ENCODE results near the gene ZNF322.
"Not testable (repeated sequence)": the region's sequence is repeated elsewhere in the genome, so short reads cannot be mapped to it uniquely, and the experiment has no call there.

Gene ZNF322, protein sequence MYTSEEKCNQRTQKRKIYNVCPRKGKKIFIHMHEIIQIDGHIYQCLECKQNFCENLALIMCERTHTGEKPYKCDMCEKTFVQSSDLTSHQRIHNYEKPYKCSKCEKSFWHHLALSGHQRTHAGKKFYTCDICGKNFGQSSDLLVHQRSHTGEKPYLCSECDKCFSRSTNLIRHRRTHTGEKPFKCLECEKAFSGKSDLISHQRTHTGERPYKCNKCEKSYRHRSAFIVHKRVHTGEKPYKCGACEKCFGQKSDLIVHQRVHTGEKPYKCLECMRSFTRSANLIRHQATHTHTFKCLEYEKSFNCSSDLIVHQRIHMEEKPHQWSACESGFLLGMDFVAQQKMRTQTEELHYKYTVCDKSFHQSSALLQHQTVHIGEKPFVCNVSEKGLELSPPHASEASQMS

GRCh38 chr6:26659042-26659999 is at the start of gene ZNF322:
Gene ZNF322 (minus strand): TSS chr6:26659746. CDS start chr6:26638553, 21,193 bp downstream.
- peak; percentile 94 for DNase-seq (ENCODE audit: low spot score)
- in situ Hi-C loops (cut with MboI; ENCODE audit: low pct_unique_long_range_greater_than_20kb, low sequenced_read_pairs, unreplicated experiment), result no loop called here

GRCh38 chr6:26705780-26706179 is 46.2 kb upstream of the ZNF322 start:
- in situ Hi-C loops (cut with MboI; ENCODE audit: low pct_unique_long_range_greater_than_20kb, low sequenced_read_pairs, unreplicated experiment); DNase-seq (ENCODE audit: low spot score): not testable (repeated sequence)

More at GRCh38 chr6:26659042-26659999, at the start of gene ZNF322:
- TF ChIP-seq CTCF (IDR thresholded peaks at IDR 0.05; ENCODE audit: extremely low read depth, insufficient read depth, missing control alignments), result no peak

DNA sequence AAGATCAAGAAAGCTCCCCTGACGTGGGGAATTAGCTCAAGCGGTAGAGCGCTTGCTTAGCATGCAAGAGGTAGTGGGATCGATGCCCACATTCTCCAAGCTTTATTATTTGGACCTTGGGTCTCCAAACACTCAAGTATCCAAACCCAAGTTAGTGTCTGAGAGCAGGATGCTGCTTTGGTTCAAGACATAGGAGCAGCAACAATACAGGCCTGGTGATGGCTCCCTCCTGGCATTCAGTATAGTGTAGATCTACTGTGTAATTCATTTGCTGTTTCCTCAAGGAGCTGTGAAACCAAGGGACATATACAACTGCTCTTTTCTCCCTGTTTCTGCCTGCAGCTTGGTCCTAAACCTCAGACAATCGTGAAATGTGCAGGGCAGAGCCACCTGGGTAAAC is 45.8 kb upstream of the ZNF322 start:
- in situ Hi-C loops (cut with MboI; ENCODE audit: low pct_unique_long_range_greater_than_20kb, low sequenced_read_pairs, unreplicated experiment); DNase-seq (ENCODE audit: low spot score): not testable (repeated sequence)

DNA sequence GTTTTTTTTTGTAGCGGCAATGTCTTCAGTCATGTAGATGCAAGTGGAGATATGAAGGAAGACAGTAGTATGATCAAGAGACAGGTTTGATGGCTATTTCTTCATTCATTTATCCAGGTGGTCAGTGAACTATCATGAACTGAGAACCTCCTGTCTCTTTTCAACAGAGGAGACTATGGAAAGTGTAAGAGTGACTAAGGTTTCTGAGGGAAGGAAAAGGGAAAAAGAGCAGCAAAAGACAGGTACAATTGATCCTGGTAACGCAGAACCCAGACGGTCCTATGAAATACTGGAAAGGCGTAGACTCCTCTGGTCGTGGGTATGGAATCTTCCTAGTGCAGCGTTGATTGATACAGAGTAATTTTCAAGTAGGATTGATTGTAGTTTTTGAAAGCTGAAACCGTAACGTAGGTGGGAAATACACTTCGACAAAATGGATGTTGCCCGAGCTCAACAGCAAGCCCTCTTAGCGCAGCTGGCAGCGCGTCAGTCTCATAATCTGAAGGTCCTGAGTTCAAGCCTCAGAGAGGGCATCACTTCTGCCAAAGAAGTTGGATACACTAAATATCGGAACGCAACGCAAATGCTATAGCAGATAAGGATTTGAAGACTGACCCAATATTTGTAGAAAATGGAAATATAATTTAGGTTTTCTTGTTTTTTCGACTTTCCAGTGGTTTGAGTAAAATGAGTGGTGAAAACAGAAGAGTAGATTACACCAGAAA is 41.6 kb upstream of the ZNF322 start:
- in situ Hi-C loops (cut with MboI; ENCODE audit: low pct_unique_long_range_greater_than_20kb, low sequenced_read_pairs, unreplicated experiment); DNase-seq (ENCODE audit: low spot score): not testable (repeated sequence)

DNA sequence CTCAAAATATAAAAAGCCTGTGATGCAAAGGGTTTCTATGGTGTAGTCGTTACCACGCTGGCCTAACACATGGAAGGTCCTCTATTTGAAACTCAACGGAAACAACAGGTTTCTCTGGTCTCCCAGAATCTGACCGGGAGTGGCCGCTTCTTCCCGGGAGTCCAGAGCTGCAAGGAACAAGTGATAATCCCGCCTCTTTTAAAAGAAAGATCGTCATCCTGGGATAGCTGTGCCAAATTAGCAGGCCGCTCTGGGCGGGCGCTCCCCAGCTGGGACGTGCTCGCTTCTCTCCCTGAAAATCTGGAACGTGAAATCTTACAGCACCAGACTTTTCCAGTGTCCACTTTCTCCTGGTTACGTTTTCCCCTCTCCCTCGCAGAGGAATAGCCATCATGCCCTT is 38.0 kb upstream of the ZNF322 start:
- in situ Hi-C loops (cut with MboI; ENCODE audit: low pct_unique_long_range_greater_than_20kb, low sequenced_read_pairs, unreplicated experiment); DNase-seq (ENCODE audit: low spot score): not testable (repeated sequence)

DNA sequence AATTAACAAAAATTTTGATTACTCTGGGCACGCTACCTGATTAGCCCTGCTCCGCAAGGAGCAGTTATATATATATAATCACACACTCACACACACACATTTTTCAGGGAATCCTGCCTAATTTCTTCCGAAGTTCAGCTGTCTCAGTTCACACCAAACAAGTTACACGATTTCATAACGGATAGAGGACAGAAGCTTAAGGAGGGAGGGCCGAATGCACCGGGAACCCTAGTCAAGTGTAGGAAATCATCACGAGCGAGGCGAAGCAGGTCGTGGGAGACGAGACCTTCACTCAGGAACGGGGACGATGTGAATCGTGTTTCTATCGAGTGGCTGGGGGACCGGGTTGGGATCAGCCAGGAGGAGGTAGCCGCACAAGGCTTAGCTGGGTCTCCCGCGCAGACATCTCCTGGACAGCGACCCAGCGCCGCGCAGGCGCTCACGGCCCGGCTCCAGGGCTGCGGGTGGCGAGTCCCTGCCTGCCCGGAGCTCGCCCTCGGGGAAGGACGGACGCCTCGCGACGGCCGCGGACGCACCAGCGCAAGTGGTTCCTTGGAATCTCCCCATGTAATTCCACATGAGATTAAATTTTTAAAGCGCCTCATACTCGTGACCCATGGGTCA is 29.9 kb upstream of the ZNF322 start:
- DNase-seq (ENCODE audit: low spot score); in situ Hi-C loops (cut with MboI; ENCODE audit: low pct_unique_long_range_greater_than_20kb, low sequenced_read_pairs, unreplicated experiment): not testable (repeated sequence)

DNA sequence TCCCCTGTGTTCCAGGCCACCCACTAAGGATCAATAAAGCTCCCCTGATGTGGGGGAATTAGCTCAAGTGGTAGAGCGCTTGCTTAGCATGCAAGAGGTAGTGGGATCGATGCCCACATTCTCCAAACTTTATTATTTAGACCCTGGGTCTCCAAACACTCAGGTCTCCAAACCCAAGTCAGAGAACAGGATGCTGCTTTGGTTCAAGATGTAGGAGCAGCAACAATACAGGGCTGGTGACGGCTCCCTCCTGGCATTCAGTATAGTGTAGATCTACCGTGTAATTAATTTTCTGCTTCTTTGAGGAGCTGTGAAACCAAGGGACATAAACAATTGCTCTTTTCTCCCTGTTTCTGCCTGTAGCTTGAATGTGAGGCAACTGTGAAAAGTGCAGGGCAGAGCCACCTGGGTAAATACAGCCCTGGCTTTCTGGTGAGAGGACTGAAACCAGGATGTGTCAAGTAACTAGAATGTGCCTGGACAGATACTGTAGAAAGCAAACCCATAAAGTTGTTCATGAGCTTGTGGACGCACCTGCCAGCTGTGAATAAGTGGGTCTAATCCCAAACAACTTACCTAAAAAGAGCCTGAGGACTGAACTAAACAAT is 23.0 kb upstream of the ZNF322 start:
- in situ Hi-C loops (cut with MboI; ENCODE audit: low pct_unique_long_range_greater_than_20kb, low sequenced_read_pairs, unreplicated experiment); DNase-seq (ENCODE audit: low spot score): not testable (repeated sequence)

- DNase-seq (ENCODE audit: low spot score); in situ Hi-C loops (cut with MboI; ENCODE audit: low pct_unique_long_range_greater_than_20kb, low sequenced_read_pairs, unreplicated experiment): not testable (repeated sequence)
Measured at GRCh38 chr6:26673287-26673686, 13.7 kb upstream of the ZNF322 start.

DNA sequence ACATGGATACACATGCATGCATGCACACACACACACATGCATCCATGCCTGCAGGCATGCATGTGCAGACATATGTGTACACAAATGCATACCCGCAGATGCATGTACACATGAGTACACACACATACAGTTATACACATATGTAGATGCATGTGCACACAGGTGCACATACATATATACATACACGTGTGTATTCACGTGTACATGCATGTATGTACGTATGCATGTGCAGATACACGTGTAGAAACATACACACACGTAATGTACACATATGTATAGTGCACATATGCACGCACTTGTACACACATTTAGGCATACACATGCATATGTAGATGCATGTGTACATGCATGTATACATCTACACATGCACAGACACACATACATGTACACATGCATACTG is 11.0 kb upstream of the ZNF322 start:
- in situ Hi-C loops (cut with MboI; ENCODE audit: low pct_unique_long_range_greater_than_20kb, low sequenced_read_pairs, unreplicated experiment), result not testable (repeated sequence)

GRCh38 chr6:26670003-26670402 is 10.5 kb upstream of the ZNF322 start:
- in situ Hi-C loops (cut with MboI; ENCODE audit: low pct_unique_long_range_greater_than_20kb, low sequenced_read_pairs, unreplicated experiment); DNase-seq (ENCODE audit: low spot score): not testable (repeated sequence)

More for the DNA sequence above, 11.0 kb upstream of the ZNF322 start:
- DNase-seq (ENCODE audit: low spot score), result not testable (repeated sequence)

DNA sequence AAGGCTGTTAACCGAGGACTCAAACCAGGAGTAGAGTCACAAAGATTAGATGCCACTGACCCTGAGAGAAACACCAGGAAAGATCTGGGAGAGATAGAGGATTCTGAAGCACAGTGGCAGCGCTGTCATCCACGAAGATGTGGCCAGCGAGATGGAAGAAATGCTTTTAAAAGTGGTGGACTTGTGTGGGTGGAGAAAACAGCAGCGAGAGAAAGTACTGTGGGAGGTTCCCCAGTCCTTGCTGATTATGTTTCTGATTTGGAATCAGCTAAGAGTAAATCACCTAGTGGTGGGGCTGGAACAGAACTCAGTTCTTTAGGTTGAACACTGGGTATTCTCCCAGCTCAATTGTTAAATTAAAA is 435 bp upstream of the ZNF322 start:
- TF ChIP-seq CTCF (IDR thresholded peaks at IDR 0.05; ENCODE audit: extremely low read depth, insufficient read depth, missing control alignments), result peak; percentile 28
- DNase-seq (ENCODE audit: low spot score), result peak; percentile 63
- in situ Hi-C loops (cut with MboI; ENCODE audit: low pct_unique_long_range_greater_than_20kb, low sequenced_read_pairs, unreplicated experiment), result no loop called here

Measured in GM13977 (cell line).